NCI-H1417 treated with DMSO at 0.1 percent for 48 hours (cell line): ENCODE data around the gene SLC35E2B.
A peak's percentile ranks its signal among the peaks of the same experiment; 100 is the strongest.
"Not testable (repeated sequence)": the region's sequence is repeated elsewhere in the genome, so short reads cannot be mapped to it uniquely, and the experiment has no call there.

Experiments used
- DNase-seq: peaks from one replicate; lab custom pipeline; 2025; lab: John Stamatoyannopoulos, UW

Gene SLC35E2B

GRCh38 chr1:1692714-1693647 is at the start of gene SLC35E2B:
SLC35E2B (minus strand) TSS chr1:1692795; CDS start chr1:1676699, 16,096 bp downstream.
- peak; percentile 36 for DNase-seq

- DNase-seq: not testable (repeated sequence)
These were observed 48.4 kb upstream of the SLC35E2B start for GRCh38 chr1:1741013-1741412.

GRCh38 chr1:1738799-1739337 is 46.3 kb upstream of the SLC35E2B start:
- DNase-seq: not testable (repeated sequence)

- DNase-seq: not testable (repeated sequence)
These were observed 45.3 kb upstream of the SLC35E2B start for GRCh38 chr1:1737675-1738590.

- no peak for DNase-seq
These were observed 39.8 kb upstream of the SLC35E2B start for GRCh38 chr1:1732381-1732780.

- DNase-seq: no peak
These were observed 38.3 kb upstream of the SLC35E2B start for GRCh38 chr1:1730870-1731269.

- not testable (repeated sequence) for DNase-seq
These were observed 37.6 kb upstream of the SLC35E2B start for GRCh38 chr1:1730230-1730629.

- DNase-seq: not testable (repeated sequence)
These were observed 36.7 kb upstream of the SLC35E2B start for GRCh38 chr1:1729116-1729816.

- DNase-seq: not testable (repeated sequence)
These were observed 35.9 kb upstream of the SLC35E2B start for GRCh38 chr1:1728308-1729005.

- DNase-seq: not testable (repeated sequence)
These were observed 34.6 kb upstream of the SLC35E2B start for GRCh38 chr1:1727131-1727651.

- DNase-seq: not testable (repeated sequence)
These were observed 33.5 kb upstream of the SLC35E2B start for GRCh38 chr1:1726088-1726487.

GRCh38 chr1:1724035-1724864 is 31.7 kb upstream of the SLC35E2B start, which contains the start of gene CDK11A:
CDK11A (minus strand) TSS chr1:1724357; CDS start chr1:1722818, 1,539 bp downstream.
- peak; percentile 85 for DNase-seq

- no peak for DNase-seq
These were observed 28.6 kb upstream of the SLC35E2B start for GRCh38 chr1:1721201-1721600.

- DNase-seq: not testable (repeated sequence)
These were observed 22.7 kb upstream of the SLC35E2B start for GRCh38 chr1:1715109-1715883.

- DNase-seq: not testable (repeated sequence)
These were observed 15.3 kb upstream of the SLC35E2B start for GRCh38 chr1:1707897-1708296.

GRCh38 chr1:1707241-1707640 is 14.6 kb upstream of the SLC35E2B start:
- DNase-seq: not testable (repeated sequence)

GRCh38 chr1:1705623-1706022 is 13.0 kb upstream of the SLC35E2B start:
- not testable (repeated sequence) for DNase-seq

- not testable (repeated sequence) for DNase-seq
These were observed 11.8 kb upstream of the SLC35E2B start for GRCh38 chr1:1704284-1704957.
